PC-3 (cell line): Measurements from ENCODE around the gene CYS1. TPM values are rescaled to one million over a fixed set of nuclear protein-coding genes. Genes with fewer than 3 reads are reported as not detected.

Source experiments
- ATAC-seq: fragments of 200-7000 bp; cut with Tn5 transposase; 2 replicates; pipeline ENCODE4 v1.9.1; 2020; ENCODE audit warnings: mild to moderate bottlenecking, moderate library complexity
- BruUV-seq: library from RNA; stranded (reverse); fragments of 400-500 nt; replicated peaks from 2 replicates; lab custom pipeline; 2021; lab: Mats Ljungman, UMichigan
- CTCF ChIA-PET: fragments of 300-600 bp; sonication (Branson Sonifier 250); formaldehyde crosslinking; loops from one replicate; lab custom pipeline; 2022; ENCODE audit warnings: antibody characterized with exemption; lab: Charles Lee
- POLR2A ChIA-PET: fragments of 300-600 bp; sonication (Branson Sonifier 250); formaldehyde crosslinking; loops from one replicate; lab custom pipeline; 2022; ENCODE audit warnings: antibody characterized with exemption; ENCODE audit not compliant: unreplicated experiment; lab: Charles Lee
- DNase-seq: peaks from one replicate; pipeline ENCODE4 v3.0.0-alpha.2; 2015
- H2AFZ ChIP-seq: fragments of 300-600 bp; sonication (generic); 2 replicates; pipeline ENCODE4 v1.6.0; 2016; ENCODE audit warnings: antibody characterized with exemption, low read length
- H3F3A ChIP-seq: fragments of 300-600 bp; sonication (generic); one replicate; pipeline ENCODE4 v1.6.0; 2017; ENCODE audit warnings: antibody characterized with exemption, low read length, control low read depth, mild to moderate bottlenecking; ENCODE audit not compliant: unreplicated experiment
- H3K27ac ChIP-seq: fragments of 300-600 bp; sonication (generic); 2 replicates; pipeline ENCODE4 v1.5.1; 2016; ENCODE audit warnings: mild to moderate bottlenecking, low read length
- H3K27me3 ChIP-seq: fragments of 300-600 bp; sonication (generic); 2 replicates; pipeline ENCODE4 v1.6.1; 2016; ENCODE audit warnings: low read length, mixed read lengths
- H3K36me3 ChIP-seq: fragments of 300-600 bp; sonication (generic); 2 replicates; pipeline ENCODE4 v1.6.1; 2016; ENCODE audit warnings: low read depth, mixed run types, low read length, mixed read lengths
- H3K4me1 ChIP-seq: fragments of 300-600 bp; sonication (generic); 2 replicates; pipeline ENCODE4 v1.5.1; 2016; ENCODE audit warnings: low read length; ENCODE audit not compliant: insufficient read depth
- H3K4me2 ChIP-seq: fragments of 300-600 bp; sonication (generic); 2 replicates; pipeline ENCODE4 v1.6.0; 2016; ENCODE audit warnings: low read length
- H3K4me3 ChIP-seq: fragments of 300-600 bp; sonication (generic); 2 replicates; pipeline ENCODE4 v1.5.1; 2016; ENCODE audit warnings: mild to moderate bottlenecking, low read length, mixed read lengths
- H3K79me2 ChIP-seq: fragments of 300-600 bp; sonication (generic); 2 replicates; pipeline ENCODE4 v1.6.1; 2017; ENCODE audit warnings: low read length, mixed read lengths
- H3K9ac ChIP-seq: fragments of 300-600 bp; sonication (generic); 2 replicates; pipeline ENCODE4 v1.6.0; 2016; ENCODE audit warnings: mild to moderate bottlenecking, low read length
- H3K9me2 ChIP-seq: fragments of 300-600 bp; sonication (generic); replicated peaks from 2 replicates; pipeline ENCODE4 v1.6.1; 2016; ENCODE audit warnings: mixed run types, low read length, mixed read lengths
- H3K9me3 ChIP-seq: fragments of 300-600 bp; sonication (generic); 2 replicates; pipeline ENCODE4 v1.6.1; 2016; ENCODE audit warnings: low read length, mixed read lengths
- H4K20me1 ChIP-seq: fragments of 300-600 bp; sonication (generic); 2 replicates; pipeline ENCODE4 v1.6.1; 2016; ENCODE audit warnings: low read length, mixed read lengths
- CTCF ChIP-seq: fragments of 300-600 bp; sonication (generic); conservative IDR thresholded peaks from 2 replicates; pipeline ENCODE4 v1.5.1; 2017; ENCODE audit warnings: antibody characterized with exemption, low read depth, mild to moderate bottlenecking, low read length
- EZH2 ChIP-seq: fragments of 300-600 bp; sonication (generic); IDR thresholded peaks from one replicate; pipeline ENCODE4 v1.6.1; 2017; ENCODE audit warnings: antibody characterized with exemption, mild to moderate bottlenecking, low read length; ENCODE audit not compliant: unreplicated experiment
- EZH2phosphoT487 ChIP-seq: fragments of 300-600 bp; sonication (generic); IDR thresholded peaks from 2 replicates; pipeline ENCODE4 v1.6.1; 2018; ENCODE audit warnings: mild to moderate bottlenecking, antibody characterized with exemption, low read length, borderline replicate concordance
- intact Hi-C: fragments of 100-400 bp; cut with micrococcal nuclease; formaldehyde crosslinking; loops from 2 replicates; pipeline ENCODE4 v1.9.0; 2023
- total RNA-seq: library from RNA; depleted of rRNA; stranded (reverse); fragments of >200 nt; gene quantifications from 2 replicates; pipeline ENCODE4 v1.2.3, GENCODE V29; 2014

CYS1 gene
- total RNA-seq, 1 experiment from 2014 or later: 0.15 TPM

- Histone ChIP-seq H4K20me1 (no peaks in the 10 kb centered on the region), H3K27me3 (peaks cover 47% of the 10 kb centered on the region), H3F3A (no peaks in the 10 kb centered on the region), H3K36me3 (no peaks in the 10 kb centered on the region), H3K4me1 (no peaks in the 10 kb centered on the region), H3K4me3 (no peak overlapping the region), H3K9me3 (no peaks in the 10 kb centered on the region), H2AFZ (no peak overlapping the region), H3K27ac (no peak overlapping the region), H3K79me2 (no peaks in the 10 kb centered on the region), H3K9me2 (no peaks in the 10 kb centered on the region), H3K4me2 (no peak overlapping the region), H3K9ac (no peak overlapping the region)
- DNase-seq: no peak
- TF ChIP-seq EZH2phosphoT487 (no peak), EZH2 (no peak), CTCF (no peak)
- no peak for ATAC-seq
- CTCF ChIA-PET: no interaction called here
- intact Hi-C loops: no loop called here
- no TSS peak for BruUV-seq
- POLR2A ChIA-PET: interaction anchor here (0.6 kb wide), 1 partner anchor 324 kb away, joined by 3 read pairs; no protein-coding TSS in a partner anchor
Measured at GRCh38 chr2:10084223-10084865, 4.1 kb upstream of the CYS1 start.

DNA sequence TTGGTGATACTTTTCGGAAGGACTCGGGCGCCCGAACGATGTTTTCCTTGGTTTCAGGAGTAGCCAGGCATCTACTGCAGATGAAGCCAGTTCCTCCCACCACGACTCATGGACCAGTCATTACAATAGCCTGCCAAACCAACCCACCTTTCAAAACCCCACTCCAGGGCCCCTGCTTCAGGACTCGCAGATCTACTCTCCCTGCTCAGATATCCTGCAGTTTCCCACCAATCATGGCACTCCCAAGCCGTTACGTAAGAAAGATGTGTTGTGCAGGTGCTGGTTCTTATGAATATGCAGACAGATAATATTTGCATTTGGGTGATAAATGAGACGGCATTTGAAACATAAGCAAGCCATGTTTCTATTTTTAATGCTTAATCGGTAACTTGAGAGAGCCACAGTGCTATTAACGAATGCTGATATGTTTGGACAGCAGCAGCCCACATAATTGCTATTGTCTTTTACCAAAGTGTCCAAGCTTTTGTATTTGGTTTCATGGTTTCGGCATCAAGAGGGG lies 3.5 kb upstream of the CYS1 start:
- DNase-seq: no peak
- Histone ChIP-seq H3F3A (no peaks in the 10 kb centered on the region), H3K4me2 (no peak overlapping the region), H3K27me3 (peaks cover 53% of the 10 kb centered on the region), H3K9ac (no peak overlapping the region), H3K4me3 (no peak overlapping the region), H3K4me1 (no peaks in the 10 kb centered on the region), H3K9me2 (no peaks in the 10 kb centered on the region), H4K20me1 (no peaks in the 10 kb centered on the region), H3K79me2 (no peaks in the 10 kb centered on the region), H3K36me3 (no peaks in the 10 kb centered on the region), H3K27ac (no peak overlapping the region), H2AFZ (no peak overlapping the region), H3K9me3 (no peaks in the 10 kb centered on the region)
- BruUV-seq: no TSS peak
- ATAC-seq: no peak
- CTCF ChIA-PET: no interaction called here
- intact Hi-C loops: no loop called here
- POLR2A ChIA-PET: no interaction called here
- TF ChIP-seq EZH2 (no peak), EZH2phosphoT487 (no peak), CTCF (no peak)

GRCh38 chr2:10083046-10083445 lies 2.8 kb upstream of the CYS1 start:
- TF ChIP-seq EZH2: no peak
- TF ChIP-seq EZH2phosphoT487: no peak
- TF ChIP-seq CTCF: no peak
- Histone ChIP-seq H3K4me1 (no peaks in the 10 kb centered on the region), H3K9ac (no peak overlapping the region), H3K27ac (no peak overlapping the region), H3K4me3 (no peak overlapping the region), H3K27me3 (peaks cover 60% of the 10 kb centered on the region), H3K79me2 (no peaks in the 10 kb centered on the region), H3K9me3 (no peaks in the 10 kb centered on the region), H3K9me2 (no peaks in the 10 kb centered on the region), H3K4me2 (no peak overlapping the region), H4K20me1 (no peaks in the 10 kb centered on the region), H2AFZ (no peak overlapping the region), H3F3A (no peaks in the 10 kb centered on the region), H3K36me3 (no peaks in the 10 kb centered on the region)
- ATAC-seq (no peak), DNase-seq (no peak)
- ChIA-PET CTCF (no interaction called here), POLR2A (no interaction called here)
- intact Hi-C loops: no loop called here
- no TSS peak for BruUV-seq
